Measurements from ENCODE around the gene FRS2. TPM values are rescaled to one million over a fixed set of nuclear protein-coding genes. Genes with fewer than 3 reads are reported as not detected.

Gene FRS2
- total RNA-seq, 1 experiment from 2014 or later, result 33.7 TPM

DNA sequence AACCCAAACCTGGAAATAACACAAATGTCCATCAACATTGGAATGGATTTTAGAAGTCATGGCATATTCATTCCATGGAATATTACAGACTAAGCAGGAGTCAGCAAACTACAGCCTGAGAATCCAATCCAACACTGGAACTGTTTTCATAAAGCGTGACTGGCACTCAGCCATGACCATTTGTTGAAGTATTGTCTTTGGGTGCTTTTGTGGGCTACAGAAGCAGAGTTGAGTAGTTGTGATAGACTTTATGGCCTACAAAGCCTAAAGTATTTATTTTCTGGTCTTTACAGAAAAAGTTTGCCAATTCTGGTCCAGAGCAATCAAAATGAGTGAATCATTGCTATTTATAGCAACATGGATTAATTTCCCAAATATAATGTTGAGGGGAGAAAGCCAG, 34.5 kb upstream of the FRS2 start:
- H3K9me3 ChIP-seq (ENCODE audit: control insufficient read depth, low read depth, low read length), result no peaks in the 10 kb centered on the region
- H2BK120ac ChIP-seq (ENCODE audit: low read depth, low read length, poor library complexity, severe bottlenecking), result no peak overlapping the region
- TF ChIP-seq, protein P1, sequence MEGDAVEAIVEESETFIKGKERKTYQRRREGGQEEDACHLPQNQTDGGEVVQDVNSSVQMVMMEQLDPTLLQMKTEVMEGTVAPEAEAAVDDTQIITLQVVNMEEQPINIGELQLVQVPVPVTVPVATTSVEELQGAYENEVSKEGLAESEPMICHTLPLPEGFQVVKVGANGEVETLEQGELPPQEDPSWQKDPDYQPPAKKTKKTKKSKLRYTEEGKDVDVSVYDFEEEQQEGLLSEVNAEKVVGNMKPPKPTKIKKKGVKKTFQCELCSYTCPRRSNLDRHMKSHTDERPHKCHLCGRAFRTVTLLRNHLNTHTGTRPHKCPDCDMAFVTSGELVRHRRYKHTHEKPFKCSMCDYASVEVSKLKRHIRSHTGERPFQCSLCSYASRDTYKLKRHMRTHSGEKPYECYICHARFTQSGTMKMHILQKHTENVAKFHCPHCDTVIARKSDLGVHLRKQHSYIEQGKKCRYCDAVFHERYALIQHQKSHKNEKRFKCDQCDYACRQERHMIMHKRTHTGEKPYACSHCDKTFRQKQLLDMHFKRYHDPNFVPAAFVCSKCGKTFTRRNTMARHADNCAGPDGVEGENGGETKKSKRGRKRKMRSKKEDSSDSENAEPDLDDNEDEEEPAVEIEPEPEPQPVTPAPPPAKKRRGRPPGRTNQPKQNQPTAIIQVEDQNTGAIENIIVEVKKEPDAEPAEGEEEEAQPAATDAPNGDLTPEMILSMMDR (conservative IDR thresholded peaks at IDR 0.05), result no peak
- WGBS (ENCODE audit: extremely low coverage, insufficient read length, low lambda C conversion rate), result no CpG with 5 or more reads among the region's 1 CpG
- H2BK20ac ChIP-seq (ENCODE audit: low read depth, low read length, poor library complexity, severe bottlenecking), result no peak overlapping the region
- Mint-ChIP-seq H3K27ac (no peak overlapping the region), H3K27me3 (ENCODE audit: low read depth) (no peaks in the 10 kb centered on the region), H3K4me1 (peaks cover 0 to 7% of the 10 kb centered on the region in 2 experiments; a peak in 2 of 4 replicates), H3K4me3 (no peak overlapping the region), H3K9me3 (no peaks in the 10 kb centered on the region; a peak in 1 of 5 replicates), H3K36me3 (ENCODE audit: insufficient read depth in 1 of 3, low read depth in 3 of 3) (no peaks in the 10 kb centered on the region; a peak in 1 of 7 replicates)
- H2AK5ac ChIP-seq (ENCODE audit: insufficient read length, low read length), result no peak overlapping the region
- H3K56ac ChIP-seq (ENCODE audit: insufficient read length, low read depth, low read length), result no peak overlapping the region
- H4K5ac ChIP-seq (ENCODE audit: insufficient read length, low read depth, low read length), result no peak overlapping the region
- no peak overlapping the region for H3K4ac ChIP-seq (ENCODE audit: low read depth, low read length)
- H3K27ac ChIP-seq (ENCODE audit: insufficient read length, low read depth, low read length), result no peak overlapping the region
- H3K27me3 ChIP-seq (ENCODE audit: insufficient read depth, low read length), result no peaks in the 10 kb centered on the region
- H3K23me2 ChIP-seq (ENCODE audit: insufficient read length, low read depth, low read length, poor library complexity, severe bottlenecking), result no peaks in the 10 kb centered on the region
- no peak overlapping the region for H4K91ac ChIP-seq (ENCODE audit: insufficient read length, low read depth, low read length)
- H2BK12ac ChIP-seq (ENCODE audit: insufficient read length, low read depth, low read length), result no peak overlapping the region
- no peak overlapping the region for H3K4me2 ChIP-seq (ENCODE audit: insufficient read depth, insufficient read length, low read length)
- H4K20me1 ChIP-seq (ENCODE audit: control insufficient read depth, insufficient read depth, insufficient read length), result no peaks in the 10 kb centered on the region
- H3K18ac ChIP-seq (ENCODE audit: insufficient read length, low read depth, low read length), result no peak overlapping the region
- H3K4me1 ChIP-seq (ENCODE audit: insufficient read depth, low read length), result no peaks in the 10 kb centered on the region
- no peak overlapping the region for H3K23ac ChIP-seq (ENCODE audit: insufficient read length, low read depth, low read length)
- no peak overlapping the region for H4K8ac ChIP-seq (replicated peaks; ENCODE audit: insufficient read length, low read depth, low read length)
- no peak for DNase-seq
- no peak overlapping the region for H2AFZ ChIP-seq (ENCODE audit: low read length)
- no peaks in the 10 kb centered on the region for H3K79me2 ChIP-seq (ENCODE audit: insufficient read depth, low read length)
- no peak overlapping the region for H3K14ac ChIP-seq (ENCODE audit: insufficient read depth, low read length)
- H2BK5ac ChIP-seq (ENCODE audit: insufficient read length, low read length), result no peak overlapping the region
- H2BK15ac ChIP-seq (ENCODE audit: low read depth, low read length), result no peak overlapping the region
- H3K9ac ChIP-seq (ENCODE audit: extremely low read depth, insufficient read length, low read length), result no peak overlapping the region
- H3K79me1 ChIP-seq (ENCODE audit: insufficient read depth, low read depth, low read length, poor library complexity, severe bottlenecking), result no peaks in the 10 kb centered on the region
- no peak overlapping the region for H3T11ph ChIP-seq (ENCODE audit: low read length)
